Panc1 (cell line): ENCODE results near the gene LRP1B.

Experiments used
- CTCF ChIP-seq: fragments of 450-650 bp; IDR thresholded peaks from 2 replicates; pipeline ENCODE4 v1.5.1; 2017; ENCODE audit warnings: mild to moderate bottlenecking
- SIN3A ChIP-seq: IDR thresholded peaks from 2 replicates; pipeline ENCODE4 v1.6.1; 2012; ENCODE audit warnings: low read depth, mild to moderate bottlenecking, low read length, moderate library complexity, borderline replicate concordance; ENCODE audit not compliant: insufficient read depth
- TCF7L2 ChIP-seq: IDR thresholded peaks from 2 replicates; pipeline ENCODE4 v1.6.1; 2011; ENCODE audit warnings: mild to moderate bottlenecking, low read depth, low read length, inconsistent platforms

- TF ChIP-seq CTCF, result no peak
- no peak for TF ChIP-seq TCF7L2
- no peak for TF ChIP-seq SIN3A
Measured at GRCh38 chr2:141943918-141944317, 186.9 kb downstream of the LRP1B start.
